A673 (cell line): ENCODE measurements around the gene OR7C1. TPM values are rescaled to one million over a fixed set of nuclear protein-coding genes. Genes with fewer than 3 reads are reported as not detected.

Source experiments
- BruUV-seq: library from RNA; stranded (reverse); fragments of 400-500 nt; replicated peaks from 2 replicates; lab custom pipeline; 2021; lab: Mats Ljungman, UMichigan
- CTCF ChIA-PET: fragments of 300-600 bp; sonication (Branson Sonifier 250); formaldehyde crosslinking; loops from one replicate; lab custom pipeline; 2022; ENCODE audit warnings: antibody characterized with exemption; lab: Charles Lee
- POLR2A ChIA-PET: fragments of 300-600 bp; sonication (Branson Sonifier 250); formaldehyde crosslinking; loops from one replicate; lab custom pipeline; 2022; ENCODE audit warnings: antibody characterized with exemption; ENCODE audit not compliant: low non-redundant PET; lab: Charles Lee
- DNase-seq: peaks from one replicate; pipeline ENCODE4 v3.0.0-alpha.2; 2015; ENCODE audit warnings: low spot score
- H3K27ac ChIP-seq: fragments of 200-600 bp; sonication (generic); 2 replicates; pipeline ENCODE4 v1.5.1; 2016; ENCODE audit warnings: mixed run types, low read depth, mild to moderate bottlenecking, mixed read lengths, antibody characterized with exemption, low read length; ENCODE audit not compliant: poor library complexity, severe bottlenecking
- H3K27me3 ChIP-seq: fragments of 200-600 bp; sonication (generic); replicated peaks from 2 replicates; pipeline ENCODE4 v1.6.1; 2017; ENCODE audit warnings: mixed run types, low read depth, mild to moderate bottlenecking, mixed read lengths, antibody characterized with exemption, low read length; ENCODE audit not compliant: insufficient read depth, poor library complexity
- H3K36me3 ChIP-seq: fragments of 200-600 bp; sonication (generic); 2 replicates; pipeline ENCODE4 v1.6.1; 2016; ENCODE audit warnings: mixed run types, mild to moderate bottlenecking, mixed read lengths, antibody characterized with exemption, low read length; ENCODE audit not compliant: insufficient read depth, poor library complexity, severe bottlenecking
- H3K4me1 ChIP-seq: fragments of 200-600 bp; sonication (generic); 2 replicates; pipeline ENCODE4 v1.6.1; 2017; ENCODE audit warnings: mixed run types, mild to moderate bottlenecking, mixed read lengths, antibody characterized with exemption, low read length; ENCODE audit not compliant: insufficient read depth, poor library complexity, severe bottlenecking
- H3K4me3 ChIP-seq: fragments of 200-600 bp; sonication (generic); 2 replicates; pipeline ENCODE4 v1.5.1; 2016; ENCODE audit warnings: low read depth, mixed run types, mild to moderate bottlenecking, mixed read lengths, low read length; ENCODE audit not compliant: poor library complexity, severe bottlenecking
- H3K9me3 ChIP-seq: fragments of 200-600 bp; sonication (generic); 2 replicates; pipeline ENCODE4 v1.6.1; 2016; ENCODE audit warnings: mixed run types, low read depth, mild to moderate bottlenecking, mixed read lengths, antibody characterized with exemption, low read length; ENCODE audit not compliant: poor library complexity, severe bottlenecking
- EZH2 ChIP-seq: fragments of 200-600 bp; sonication (generic); IDR thresholded peaks from 2 replicates; pipeline ENCODE4 v1.6.1; 2017; ENCODE audit warnings: borderline replicate concordance, low read depth, mild to moderate bottlenecking, mixed read lengths, antibody characterized with exemption, low read length; ENCODE audit not compliant: poor library complexity, severe bottlenecking
- intact Hi-C: fragments of 100-400 bp; cut with micrococcal nuclease; formaldehyde crosslinking; loops from one replicate; pipeline ENCODE4 v1.10.0; 2022; ENCODE audit not compliant: unreplicated experiment
- total RNA-seq: library from RNA; stranded (reverse); gene quantifications from 2 replicates; pipeline ENCODE4 v1.2.3, GENCODE V29; 2021
- TF ChIP-seq, protein P1 (sequence below): fragments of 300-800, 200-600 bp; sonication (generic); conservative IDR thresholded peaks from 2 replicates; pipeline ENCODE4 v1.5.1; 2017; ENCODE audit warnings: low read depth, mild to moderate bottlenecking, antibody characterized with exemption, low read length, moderate library complexity, mixed read lengths

OR7C1 gene
- total RNA-seq, 1 experiment from 2014 or later, result not detected

GRCh38 chr19:14758816-14759215 lies 76.2 kb downstream of the OR7C1 start:
- H3K9me3 ChIP-seq, result no peaks in the 10 kb centered on the region
- H3K27me3 ChIP-seq, result no peaks in the 10 kb centered on the region
- peak; percentile 39 for DNase-seq
- ChIA-PET POLR2A (no interaction called here), CTCF (interaction anchor here (0.6 kb wide), 2 partner anchors 366 to 1105 kb away, joined by 6 to 8 read pairs; no protein-coding TSS in a partner anchor)
- no peaks in the 10 kb centered on the region for H3K36me3 ChIP-seq
- peaks cover 3% of the 10 kb centered on the region for H3K4me1 ChIP-seq
- H3K4me3 ChIP-seq, result no peak overlapping the region
- TF ChIP-seq, protein P1, sequence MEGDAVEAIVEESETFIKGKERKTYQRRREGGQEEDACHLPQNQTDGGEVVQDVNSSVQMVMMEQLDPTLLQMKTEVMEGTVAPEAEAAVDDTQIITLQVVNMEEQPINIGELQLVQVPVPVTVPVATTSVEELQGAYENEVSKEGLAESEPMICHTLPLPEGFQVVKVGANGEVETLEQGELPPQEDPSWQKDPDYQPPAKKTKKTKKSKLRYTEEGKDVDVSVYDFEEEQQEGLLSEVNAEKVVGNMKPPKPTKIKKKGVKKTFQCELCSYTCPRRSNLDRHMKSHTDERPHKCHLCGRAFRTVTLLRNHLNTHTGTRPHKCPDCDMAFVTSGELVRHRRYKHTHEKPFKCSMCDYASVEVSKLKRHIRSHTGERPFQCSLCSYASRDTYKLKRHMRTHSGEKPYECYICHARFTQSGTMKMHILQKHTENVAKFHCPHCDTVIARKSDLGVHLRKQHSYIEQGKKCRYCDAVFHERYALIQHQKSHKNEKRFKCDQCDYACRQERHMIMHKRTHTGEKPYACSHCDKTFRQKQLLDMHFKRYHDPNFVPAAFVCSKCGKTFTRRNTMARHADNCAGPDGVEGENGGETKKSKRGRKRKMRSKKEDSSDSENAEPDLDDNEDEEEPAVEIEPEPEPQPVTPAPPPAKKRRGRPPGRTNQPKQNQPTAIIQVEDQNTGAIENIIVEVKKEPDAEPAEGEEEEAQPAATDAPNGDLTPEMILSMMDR, result no peak
- TF ChIP-seq EZH2, result no peak
- no peak overlapping the region for H3K27ac ChIP-seq
- no TSS peak for BruUV-seq
- intact Hi-C loops, result no loop called here

DNA sequence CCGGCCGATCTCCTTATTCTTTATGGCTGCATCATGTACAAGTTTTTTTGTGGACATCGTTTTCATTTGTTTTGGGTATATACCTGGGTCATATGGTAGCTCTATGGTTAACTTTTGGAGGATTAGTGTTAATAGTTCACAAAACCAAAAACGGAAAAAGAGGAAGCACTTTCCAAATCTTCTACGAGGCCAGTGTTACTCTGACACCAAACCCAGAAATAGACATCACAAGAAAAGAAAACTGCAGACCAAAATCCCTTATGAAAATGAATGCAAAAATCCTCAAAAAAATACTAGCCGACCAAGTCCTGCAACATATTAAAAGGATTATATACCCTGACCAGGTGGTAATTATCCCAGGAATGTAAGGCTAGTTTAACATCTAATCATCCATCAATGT lies 86.4 kb downstream of the OR7C1 start:
- CTCF ChIA-PET, result no interaction called here

More for the DNA sequence above, 86.4 kb downstream of the OR7C1 start:
- no peaks in the 10 kb centered on the region for H3K36me3 ChIP-seq
- H3K4me1 ChIP-seq, result no peaks in the 10 kb centered on the region
- TF ChIP-seq EZH2, result no peak
- TF ChIP-seq, protein P1, result no peak
- intact Hi-C loops, result no loop called here
- POLR2A ChIA-PET, result no interaction called here
- no peaks in the 10 kb centered on the region for H3K9me3 ChIP-seq
- DNase-seq, result no peak
- H3K27me3 ChIP-seq, result no peaks in the 10 kb centered on the region
- no TSS peak for BruUV-seq
- no peak overlapping the region for H3K4me3 ChIP-seq
- no peak overlapping the region for H3K27ac ChIP-seq

Other genes starting within 250 kb of the OR7C1 start
- not detected in 2 replicates for gene ADGRE3, start 160.3 kb downstream of the OR7C1 start, total RNA-seq
- gene ZNF333, start 145.1 kb downstream of the OR7C1 start, total RNA-seq, result 19.2 TPM in 2 replicates
- gene ADGRE2, start 56.6 kb downstream of the OR7C1 start, total RNA-seq, result 0.19 and 1.5 TPM in 2 replicates
- not detected in 2 replicates for gene OR7A5, start within 50 bp of the OR7C1 start, total RNA-seq
- not detected in 2 replicates for gene OR7A10, start 13.7 kb upstream of the OR7C1 start, total RNA-seq
- not detected in 2 replicates for gene OR7A17, start 50.9 kb upstream of the OR7C1 start, total RNA-seq
- gene OR7C2, start 106.3 kb upstream of the OR7C1 start, total RNA-seq, result not detected in 2 replicates
- gene SLC1A6, start 144.7 kb upstream of the OR7C1 start, total RNA-seq, result 0.26 TPM in 1 of 2 replicates, not detected in the other
- gene CASP14, start 214.3 kb upstream of the OR7C1 start, total RNA-seq, result not detected in 2 replicates
- not detected in 2 replicates for gene OR1I1, start 247.0 kb upstream of the OR7C1 start, total RNA-seq